Heart right ventricle (tissue), 16 donors: ENCODE measurements around the gene TBCC. TPM values are rescaled to one million over a fixed set of nuclear protein-coding genes. Genes with fewer than 3 reads are reported as not detected.
"Not testable (repeated sequence)": the region's sequence is repeated elsewhere in the genome, so short reads cannot be mapped to it uniquely, and the experiment has no call there.

ENCODE experiments used
- ATAC-seq, 8 donors: fragments of 200-7000 bp; cut with Tn5 transposase; one replicate each; pipeline ENCODE4 v1.9.1; 2020; ENCODE audit warnings: mild to moderate bottlenecking in 8 of 8, moderate library complexity in 8 of 8, moderate number of reproducible peaks in 1 of 8
- DNase-seq, 2 donors: peaks; one replicate each; pipeline ENCODE4 v3.0.0-alpha.2; 2020
- H3K27ac ChIP-seq, 10 donors: fragments of 200-600 bp; sonication (generic) in 2 of 10; one replicate each; pipeline versions ENCODE4 v1.5.0 to v1.8.0; 2020 to 2022; ENCODE audit warnings: mild to moderate bottlenecking in 3 of 10
- H3K27me3 ChIP-seq, 7 donors: fragments of 200-600 bp; one replicate each; pipeline ENCODE4 v1.8.0; 2021 to 2022; ENCODE audit warnings: mild to moderate bottlenecking in 2 of 7
- H3K36me3 ChIP-seq, 9 donors: fragments of 200-600 bp; sonication (generic) in 1 of 9; one replicate each; pipeline versions ENCODE4 v1.5.0 to v1.8.0; 2020 to 2022; ENCODE audit warnings: mild to moderate bottlenecking in 2 of 9
- H3K4me1 ChIP-seq, 9 donors: fragments of 200-600 bp; sonication (generic) in 1 of 9; one replicate each; pipeline versions ENCODE4 v1.5.0 to v1.8.0; 2020 to 2022; ENCODE audit warnings: mild to moderate bottlenecking in 4 of 9
- H3K4me3 ChIP-seq, 10 donors: fragments of 200-600 bp; sonication (generic) in 2 of 10; one replicate each; pipeline versions ENCODE4 v1.5.0 to v1.8.0; 2020 to 2022; ENCODE audit warnings: mild to moderate bottlenecking in 7 of 10, moderate library complexity in 2 of 10
- H3K9me3 ChIP-seq, 11 donors: fragments of 200-600 bp in 10 of 11; sonication (generic) in 2 of 11; one replicate each; pipeline versions ENCODE4 v1.5.0 to v1.8.0; 2013 to 2022; ENCODE audit warnings: mild to moderate bottlenecking in 2 of 11, control low read depth in 1 of 11, moderate library complexity in 1 of 11
- CTCF ChIP-seq, 9 donors: fragments of 200-600 bp; sonication (generic) in 2 of 9; IDR thresholded peaks; one replicate each; pipeline versions ENCODE4 v1.5.0 to v1.8.0; 2021 to 2022; ENCODE audit warnings: antibody characterized with exemption in 9 of 9, mild to moderate bottlenecking in 5 of 9, moderate library complexity in 1 of 9
- WGBS, 2 donors: extraction: QIAGEN DNeasy Blood & Tissue Kit; methylation state at CpG; one replicate each; pipeline ENCODE4 v1.1.7; 2013; ENCODE audit warnings: inconsistent platforms in 1 of 2; 5-methylcytosine and 5-hydroxymethylcytosine counted together
- intact Hi-C, 10 donors: fragments of 100-400 bp; cut with DNase I; formaldehyde crosslinking; loops; one replicate each; pipeline versions ENCODE4 v1.11.1 to v1.14.2; 2022
- polyA plus RNA-seq, 2 donors: library from polyadenylated mRNA; stranded (reverse); fragments of 200-250 nt; gene quantifications; one replicate each; pipeline ENCODE4 v1.2.3, GENCODE V29; 2013
- total RNA-seq, 10 donors: library from RNA; stranded (reverse); fragmentation: NEBNext Ultra II Directional in 3 of 10; extraction: Animal tissue kit (Norgen Biotek cat#: 25700) in 3 of 10; gene quantifications; one replicate each; pipeline versions ENCODE4 v1.2.1 to v1.2.4, GENCODE V29; 2021 to 2023
- donor health status: Arrhythmogenic right ventricular cardiomyopathy.
- donor health status: ischemic (EF 13 %, LVEDD 7.1; RV severe dilation, severe dysfunction).
- donor health status: healthy with polysubstance abuse.
- donor health status: DM: no; HTN: yes; CAD: no.
- donor health status: DM: no; HTN: no; CAD: no.
- donor health status: ischemic (EF 25% LVEDD 6.9; RV normal size, moderate dysfunction).
- donor health status: ischemic (EF 25% LVEDD 5.7; RV mildly dilated, moderate dysfunction).
- donor health status: healthy.
- donor health status: DM: yes; HTN: yes; CAD: no.
- donor health status: Ischemic cardiomyopathy.
- donor health status: ischemic (EF 35%, LVEDD 5.7; RV mildly dilated, moderate dysfunction).
- donor health status: nonischemic (EF 11% LVEDD 7.7; RV severe dilation, severe dysfunction).
- donor health status: DM: yes; HTN: yes; CAD: no.
- donor health status: PGD.
- donor health status: ischemic (EF 29% LVEDD 5.4; RV normal size, mild dysfunction).
- donor health status: nonischemic (EF 23%, LVEDD 6.1; RV moderate dilation, normal function).

The TBCC gene
- total and polyA plus RNA-seq, 12 donors, result 9.8 to 22.4 (median 13.6) TPM

- WGBS, 2 donors, result 92 to 95% methylated on average over 2 of the region's 2 CpGs
Observed at GRCh38 chr6:42778122-42778521, 32.2 kb upstream of the TBCC start.

GRCh38 chr6:42777126-42777822 is 31.4 kb upstream of the TBCC start:
- Histone ChIP-seq H3K9me3 (no peaks in the 10 kb centered on the region), H3K4me1 (peaks cover 0 to 47% (median 7%) of the 10 kb centered on the region in 9 donors), H3K27ac (no peak overlapping the region), H3K4me3 (no peak overlapping the region), H3K27me3 (no peaks in the 10 kb centered on the region), H3K36me3 (peaks cover 0 to 2% (median 0%) of the 10 kb centered on the region in 9 donors)
- TF ChIP-seq CTCF (IDR thresholded peaks at IDR 0.05), result no peak
- WGBS, 2 donors, result 96 to 98% methylated on average over 2 of the region's 2 CpGs
- no peak for DNase-seq
- ATAC-seq, result no peak
- intact Hi-C loops, result no loop called here

More at GRCh38 chr6:42778122-42778521, 32.2 kb upstream of the TBCC start:
- Histone ChIP-seq H3K36me3 (peaks cover 0 to 2% (median 0%) of the 10 kb centered on the region in 9 donors), H3K9me3 (no peaks in the 10 kb centered on the region), H3K4me3 (no peak overlapping the region), H3K27ac (no peak overlapping the region), H3K4me1 (peaks cover 0 to 46% (median 7%) of the 10 kb centered on the region in 9 donors), H3K27me3 (no peaks in the 10 kb centered on the region)
- TF ChIP-seq CTCF (IDR thresholded peaks at IDR 0.05), result no peak
- ATAC-seq (no peak), DNase-seq (no peak)
- intact Hi-C loops, result no loop called here

- H3K27ac ChIP-seq, result peak overlapping the region in 4 of 10 donors; percentile 27 to 88 (median 35)
- H3K36me3 ChIP-seq, DNase-seq, H3K9me3 ChIP-seq, intact Hi-C loops, H3K27me3 ChIP-seq: not testable (repeated sequence)
- peak overlapping the region in 2 of 10 donors; percentile 14 to 35 for H3K4me3 ChIP-seq
- peaks cover 0 to 64% (median 4%) of the 10 kb centered on the region in 9 donors for H3K4me1 ChIP-seq
- ATAC-seq, result peak in 4 of 8 donors; percentile 26 to 58 (median 38)
- WGBS, 2 donors, result 92% methylated on average over 10 of the region's 10 CpGs
Observed at GRCh38 chr6:42774821-42775487, 29.1 kb upstream of the TBCC start.

GRCh38 chr6:42774201-42774600 is 28.3 kb upstream of the TBCC start:
- peak overlapping the region in 1 of 10 donors; percentile 88 for H3K27ac ChIP-seq
- no peaks in the 10 kb centered on the region for H3K9me3 ChIP-seq
- DNase-seq (no peak), ATAC-seq (no peak)
- peaks cover 0 to 2% (median 0%) of the 10 kb centered on the region in 9 donors for H3K36me3 ChIP-seq
- no peak overlapping the region for H3K4me3 ChIP-seq
- WGBS, 2 donors, result 92 to 95% methylated on average over 4 of the region's 4 CpGs
- peaks cover 0 to 65% (median 4%) of the 10 kb centered on the region in 9 donors for H3K4me1 ChIP-seq
- TF ChIP-seq CTCF (IDR thresholded peaks at IDR 0.05), result no peak
- intact Hi-C loops, result no loop called here
- no peaks in the 10 kb centered on the region for H3K27me3 ChIP-seq
